ENCODE data around the gene DAB1. TPM values are rescaled to one million over a fixed set of nuclear protein-coding genes. Genes with fewer than 3 reads are reported as not detected.

Gene DAB1
- total RNA-seq, 1 donor from 2014 or later: 1.9 TPM

GRCh38 chr1:57124170-57124569 lies 299.7 kb downstream of the DAB1 start:
- H3K4me1 Mint-ChIP-seq: peaks cover 10% of the 10 kb centered on the region
- H3K36me3 Mint-ChIP-seq: no peaks in the 10 kb centered on the region
- DNase-seq (ENCODE audit: low spot score in 2 of 2, unreplicated experiment in 2 of 2): no peak
- no peak overlapping the region for H3K27ac Mint-ChIP-seq
- peaks cover 30% of the 10 kb centered on the region for H3K27me3 Mint-ChIP-seq (ENCODE audit: low read depth)
- H3K4me3 Mint-ChIP-seq: no peak overlapping the region
- no peak for TF ChIP-seq CTCF (IDR thresholded peaks at IDR 0.05; ENCODE audit: unreplicated experiment)
- no peaks in the 10 kb centered on the region for H3K9me3 Mint-ChIP-seq

- no peaks in the 10 kb centered on the region for H3K36me3 Mint-ChIP-seq
- no peaks in the 10 kb centered on the region for H3K9me3 Mint-ChIP-seq
- H3K4me1 Mint-ChIP-seq: peaks cover 29% of the 10 kb centered on the region
- no peak for DNase-seq (ENCODE audit: low spot score in 2 of 2, unreplicated experiment in 2 of 2)
- H3K27me3 Mint-ChIP-seq (ENCODE audit: low read depth): peaks cover 32% of the 10 kb centered on the region
- no peak for TF ChIP-seq CTCF (IDR thresholded peaks at IDR 0.05; ENCODE audit: unreplicated experiment)
- H3K4me3 Mint-ChIP-seq: no peak overlapping the region
- no peak overlapping the region for H3K27ac Mint-ChIP-seq
These were observed 301.8 kb downstream of the DAB1 start for GRCh38 chr1:57122031-57122430.

GRCh38 chr1:57118948-57119603 lies 304.8 kb downstream of the DAB1 start:
- Mint-ChIP-seq H3K27me3 (ENCODE audit: low read depth) (peaks cover 25% of the 10 kb centered on the region), H3K4me3 (no peak overlapping the region), H3K27ac (no peak overlapping the region), H3K4me1 (peaks cover 29% of the 10 kb centered on the region), H3K9me3 (no peaks in the 10 kb centered on the region), H3K36me3 (no peaks in the 10 kb centered on the region)
- no peak for TF ChIP-seq CTCF (IDR thresholded peaks at IDR 0.05; ENCODE audit: unreplicated experiment)
- no peak for DNase-seq (ENCODE audit: low spot score in 2 of 2, unreplicated experiment in 2 of 2)

- DNase-seq (ENCODE audit: low spot score in 2 of 2, unreplicated experiment in 2 of 2): no peak
- TF ChIP-seq CTCF (IDR thresholded peaks at IDR 0.05; ENCODE audit: unreplicated experiment): no peak
- Mint-ChIP-seq H3K9me3 (no peaks in the 10 kb centered on the region), H3K36me3 (no peaks in the 10 kb centered on the region), H3K27ac (no peak overlapping the region), H3K27me3 (ENCODE audit: low read depth) (peaks cover 29% of the 10 kb centered on the region), H3K4me1 (peaks cover 26% of the 10 kb centered on the region), H3K4me3 (no peak overlapping the region)
These were observed 306.1 kb downstream of the DAB1 start for GRCh38 chr1:57117753-57118152.

GRCh38 chr1:57116871-57117270 lies 307.0 kb downstream of the DAB1 start:
- no peak overlapping the region for H3K27ac Mint-ChIP-seq
- H3K4me3 Mint-ChIP-seq: no peak overlapping the region
- H3K27me3 Mint-ChIP-seq (ENCODE audit: low read depth): peaks cover 23% of the 10 kb centered on the region
- no peaks in the 10 kb centered on the region for H3K9me3 Mint-ChIP-seq
- H3K4me1 Mint-ChIP-seq: peaks cover 26% of the 10 kb centered on the region
- no peak for DNase-seq (ENCODE audit: low spot score in 2 of 2, unreplicated experiment in 2 of 2)
- no peak for TF ChIP-seq CTCF (IDR thresholded peaks at IDR 0.05; ENCODE audit: unreplicated experiment)
- no peaks in the 10 kb centered on the region for H3K36me3 Mint-ChIP-seq
